Measurements from ENCODE around the gene ZNF467. TPM values are rescaled to one million over a fixed set of nuclear protein-coding genes. Genes with fewer than 3 reads are reported as not detected.
A peak's percentile ranks its signal among the peaks of the same experiment; 100 is the strongest.

ZNF467 gene, protein sequence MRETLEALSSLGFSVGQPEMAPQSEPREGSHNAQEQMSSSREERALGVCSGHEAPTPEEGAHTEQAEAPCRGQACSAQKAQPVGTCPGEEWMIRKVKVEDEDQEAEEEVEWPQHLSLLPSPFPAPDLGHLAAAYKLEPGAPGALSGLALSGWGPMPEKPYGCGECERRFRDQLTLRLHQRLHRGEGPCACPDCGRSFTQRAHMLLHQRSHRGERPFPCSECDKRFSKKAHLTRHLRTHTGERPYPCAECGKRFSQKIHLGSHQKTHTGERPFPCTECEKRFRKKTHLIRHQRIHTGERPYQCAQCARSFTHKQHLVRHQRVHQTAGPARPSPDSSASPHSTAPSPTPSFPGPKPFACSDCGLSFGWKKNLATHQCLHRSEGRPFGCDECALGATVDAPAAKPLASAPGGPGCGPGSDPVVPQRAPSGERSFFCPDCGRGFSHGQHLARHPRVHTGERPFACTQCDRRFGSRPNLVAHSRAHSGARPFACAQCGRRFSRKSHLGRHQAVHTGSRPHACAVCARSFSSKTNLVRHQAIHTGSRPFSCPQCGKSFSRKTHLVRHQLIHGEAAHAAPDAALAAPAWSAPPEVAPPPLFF
- total RNA-seq, result 1 to 10 TPM; 1.2 to 4.4 (median 2.0) TPM

- intact Hi-C loops (cut with DNase I), result no loop called here
- Histone ChIP-seq H3K4me1 (peaks cover 14 to 64% (median 22%) of the 10 kb centered on the region in 3 donors), H3K27me3 (peaks cover 0 to 50% (median 0%) of the 10 kb centered on the region in 4 donors), H3K27ac (peak within 1 kb of the TSS; percentile 66 to 87 (median 82)), H3K4me3 (peak within 1 kb of the TSS; percentile 53 to 86 (median 65)), H3K36me3 (peaks cover 0 to 8% (median 0%) of the 10 kb centered on the region in 3 donors), H3K9me3 (no peaks in the 10 kb centered on the region)
- no peak for DNase-seq
- 0% methylated on average over 3 of the region's 57 CpGs; no CpG with 5 or more reads in 1 of the 2 donors for WGBS, 2 donors
- TF ChIP-seq, protein P1, sequence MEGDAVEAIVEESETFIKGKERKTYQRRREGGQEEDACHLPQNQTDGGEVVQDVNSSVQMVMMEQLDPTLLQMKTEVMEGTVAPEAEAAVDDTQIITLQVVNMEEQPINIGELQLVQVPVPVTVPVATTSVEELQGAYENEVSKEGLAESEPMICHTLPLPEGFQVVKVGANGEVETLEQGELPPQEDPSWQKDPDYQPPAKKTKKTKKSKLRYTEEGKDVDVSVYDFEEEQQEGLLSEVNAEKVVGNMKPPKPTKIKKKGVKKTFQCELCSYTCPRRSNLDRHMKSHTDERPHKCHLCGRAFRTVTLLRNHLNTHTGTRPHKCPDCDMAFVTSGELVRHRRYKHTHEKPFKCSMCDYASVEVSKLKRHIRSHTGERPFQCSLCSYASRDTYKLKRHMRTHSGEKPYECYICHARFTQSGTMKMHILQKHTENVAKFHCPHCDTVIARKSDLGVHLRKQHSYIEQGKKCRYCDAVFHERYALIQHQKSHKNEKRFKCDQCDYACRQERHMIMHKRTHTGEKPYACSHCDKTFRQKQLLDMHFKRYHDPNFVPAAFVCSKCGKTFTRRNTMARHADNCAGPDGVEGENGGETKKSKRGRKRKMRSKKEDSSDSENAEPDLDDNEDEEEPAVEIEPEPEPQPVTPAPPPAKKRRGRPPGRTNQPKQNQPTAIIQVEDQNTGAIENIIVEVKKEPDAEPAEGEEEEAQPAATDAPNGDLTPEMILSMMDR (IDR thresholded peaks at IDR 0.05), result no peak
- no peak for TF ChIP-seq POLR2A (IDR thresholded peaks at IDR 0.05)
Observed at GRCh38 chr7:149773446-149774236, at the start of gene ZNF467. ZNF467 (minus strand) TSS chr7:149773588; CDS start chr7:149771032, 2,556 bp downstream.

DNA sequence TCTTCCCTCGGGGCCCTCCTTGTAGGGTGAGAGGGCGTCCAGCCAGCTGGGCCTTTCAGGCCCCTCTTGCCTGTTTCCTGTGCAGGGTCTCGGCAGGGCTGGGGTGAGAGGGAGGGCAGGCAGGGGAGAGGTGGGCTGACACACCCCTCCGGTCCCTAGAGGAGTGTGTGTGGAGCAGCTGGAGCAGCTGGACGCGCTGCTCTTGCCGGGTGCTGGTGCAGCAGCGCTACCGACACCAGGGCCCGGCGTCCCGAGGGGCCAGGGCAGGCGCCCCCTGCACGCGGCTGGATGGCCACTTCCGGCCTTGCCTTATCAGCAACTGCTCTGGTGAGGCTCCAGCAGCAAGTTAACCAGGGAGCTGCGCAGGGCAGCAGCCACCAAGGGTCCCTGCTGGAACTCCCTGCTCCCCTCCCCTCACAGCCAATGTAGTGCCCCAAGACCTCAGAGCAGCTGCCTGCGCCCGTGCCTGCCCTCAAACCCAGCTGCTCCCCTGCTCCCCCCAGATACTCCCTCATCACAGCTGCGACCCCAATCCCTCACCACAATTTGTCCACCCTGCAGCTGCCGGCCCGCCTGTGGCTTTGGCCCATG lies 49.1 kb upstream of the ZNF467 start:
- Histone ChIP-seq H3K27ac (no peak overlapping the region), H3K4me3 (no peak overlapping the region), H3K36me3 (no peaks in the 10 kb centered on the region), H3K27me3 (no peaks in the 10 kb centered on the region), H3K4me1 (peaks cover 0 to 15% (median 0%) of the 10 kb centered on the region in 3 donors), H3K9me3 (no peaks in the 10 kb centered on the region)
- intact Hi-C loops (cut with DNase I), result no loop called here
- 54 to 78% methylated on average over 6 to 7 of the region's 22 CpGs for WGBS, 2 donors
- no peak for DNase-seq
- TF ChIP-seq POLR2A (IDR thresholded peaks at IDR 0.05), result no peak
- TF ChIP-seq, protein P1 (IDR thresholded peaks at IDR 0.05), result no peak

GRCh38 chr7:149821191-149822148 lies 48.1 kb upstream of the ZNF467 start:
- 82 to 89% methylated on average over 8 to 10 of the region's 30 CpGs for WGBS, 2 donors
- no peak overlapping the region for H3K4me3 ChIP-seq
- no peak for DNase-seq
- intact Hi-C loops (cut with DNase I), result no loop called here
- TF ChIP-seq, protein P1 (IDR thresholded peaks at IDR 0.05), result no peak
- no peak for TF ChIP-seq POLR2A (IDR thresholded peaks at IDR 0.05)
- H3K27me3 ChIP-seq, result peaks cover 0 to 9% (median 0%) of the 10 kb centered on the region in 4 donors
- H3K9me3 ChIP-seq, result no peaks in the 10 kb centered on the region
- H3K27ac ChIP-seq, result no peak overlapping the region
- H3K4me1 ChIP-seq, result peaks cover 0 to 12% (median 0%) of the 10 kb centered on the region in 3 donors
- no peaks in the 10 kb centered on the region for H3K36me3 ChIP-seq

GRCh38 chr7:149820622-149821190 lies 47.3 kb upstream of the ZNF467 start:
- peaks cover 0 to 4% (median 0%) of the 10 kb centered on the region in 3 donors for H3K4me1 ChIP-seq
- WGBS, 2 donors, result 89 to 90% methylated on average over 3 to 4 of the region's 17 CpGs
- TF ChIP-seq, protein P1 (IDR thresholded peaks at IDR 0.05), result no peak
- TF ChIP-seq POLR2A (IDR thresholded peaks at IDR 0.05), result no peak
- H3K27ac ChIP-seq, result no peak overlapping the region
- H3K4me3 ChIP-seq, result no peak overlapping the region
- intact Hi-C loops (cut with DNase I), result no loop called here
- H3K27me3 ChIP-seq, result peaks cover 0 to 16% (median 0%) of the 10 kb centered on the region in 4 donors
- no peaks in the 10 kb centered on the region for H3K36me3 ChIP-seq
- no peak for DNase-seq
- H3K9me3 ChIP-seq, result no peaks in the 10 kb centered on the region

Data from esophagus squamous epithelium (tissue), 5 donors.